ENCODE results near the gene CNOT8.
A peak's percentile ranks its signal among the peaks of the same experiment; 100 is the strongest.
"Not testable (repeated sequence)": the region's sequence is repeated elsewhere in the genome, so short reads cannot be mapped to it uniquely, and the experiment has no call there.

CNOT8 gene

GRCh38 chr5:154858297-154858971 lies at the start of gene CNOT8:
CNOT8 (plus strand) TSS chr5:154858627; CDS start chr5:154863279, 4,652 bp downstream.
- peak; percentile 97 for DNase-seq

GRCh38 chr5:154811239-154811638 lies 47.2 kb upstream of the CNOT8 start:
- no peak for DNase-seq

GRCh38 chr5:154811653-154812465 lies 46.6 kb upstream of the CNOT8 start:
- DNase-seq, result no peak

GRCh38 chr5:154813158-154813557 lies 45.3 kb upstream of the CNOT8 start:
- no peak for DNase-seq

- no peak for DNase-seq
Observed at GRCh38 chr5:154813736-154814135, 44.7 kb upstream of the CNOT8 start.

- no peak for DNase-seq
Observed at GRCh38 chr5:154815025-154815424, 43.4 kb upstream of the CNOT8 start.

GRCh38 chr5:154815684-154816247 lies 42.7 kb upstream of the CNOT8 start:
- no peak for DNase-seq

GRCh38 chr5:154816891-154817492 lies 41.4 kb upstream of the CNOT8 start:
- DNase-seq, result no peak

GRCh38 chr5:154817815-154818214 lies 40.6 kb upstream of the CNOT8 start:
- no peak for DNase-seq

GRCh38 chr5:154818471-154819116 lies 39.8 kb upstream of the CNOT8 start:
- no peak for DNase-seq

GRCh38 chr5:154819546-154819945 lies 38.9 kb upstream of the CNOT8 start:
- DNase-seq, result no peak

GRCh38 chr5:154820383-154820782 lies 38.0 kb upstream of the CNOT8 start:
- DNase-seq, result no peak

GRCh38 chr5:154822896-154823295 lies 35.5 kb upstream of the CNOT8 start:
- not testable (repeated sequence) for DNase-seq

- no peak for DNase-seq
Observed at GRCh38 chr5:154823605-154824004, 34.8 kb upstream of the CNOT8 start.

GRCh38 chr5:154824070-154824469 lies 34.4 kb upstream of the CNOT8 start:
- DNase-seq, result no peak

GRCh38 chr5:154829181-154829588 lies 29.2 kb upstream of the CNOT8 start:
- DNase-seq, result no peak

GRCh38 chr5:154829589-154830218 lies 28.7 kb upstream of the CNOT8 start:
- no peak for DNase-seq

- DNase-seq, result no peak
Observed at GRCh38 chr5:154830219-154830595, 28.2 kb upstream of the CNOT8 start.

- no peak for DNase-seq
Observed at GRCh38 chr5:154830596-154830995, 27.8 kb upstream of the CNOT8 start.

GRCh38 chr5:154831451-154831850 lies 27.0 kb upstream of the CNOT8 start:
- DNase-seq, result no peak

- not testable (repeated sequence) for DNase-seq
Observed at GRCh38 chr5:154832804-154833203, 25.6 kb upstream of the CNOT8 start.

- no peak for DNase-seq
Observed at GRCh38 chr5:154834053-154834452, 24.4 kb upstream of the CNOT8 start.

GRCh38 chr5:154835701-154836052 lies 22.8 kb upstream of the CNOT8 start:
- DNase-seq, result not testable (repeated sequence)
